ENCODE results near the gene CMTM7. TPM values are rescaled to one million over a fixed set of nuclear protein-coding genes. Genes with fewer than 3 reads are reported as not detected.
A peak's percentile ranks its signal among the peaks of the same experiment; 100 is the strongest.
"Not testable (repeated sequence)": the region's sequence is repeated elsewhere in the genome, so short reads cannot be mapped to it uniquely, and the experiment has no call there.

The CMTM7 gene
- total and polyA plus RNA-seq, 5 experiments from 2014 or later: 46.4 to 122 (median 67.4) TPM

DNA sequence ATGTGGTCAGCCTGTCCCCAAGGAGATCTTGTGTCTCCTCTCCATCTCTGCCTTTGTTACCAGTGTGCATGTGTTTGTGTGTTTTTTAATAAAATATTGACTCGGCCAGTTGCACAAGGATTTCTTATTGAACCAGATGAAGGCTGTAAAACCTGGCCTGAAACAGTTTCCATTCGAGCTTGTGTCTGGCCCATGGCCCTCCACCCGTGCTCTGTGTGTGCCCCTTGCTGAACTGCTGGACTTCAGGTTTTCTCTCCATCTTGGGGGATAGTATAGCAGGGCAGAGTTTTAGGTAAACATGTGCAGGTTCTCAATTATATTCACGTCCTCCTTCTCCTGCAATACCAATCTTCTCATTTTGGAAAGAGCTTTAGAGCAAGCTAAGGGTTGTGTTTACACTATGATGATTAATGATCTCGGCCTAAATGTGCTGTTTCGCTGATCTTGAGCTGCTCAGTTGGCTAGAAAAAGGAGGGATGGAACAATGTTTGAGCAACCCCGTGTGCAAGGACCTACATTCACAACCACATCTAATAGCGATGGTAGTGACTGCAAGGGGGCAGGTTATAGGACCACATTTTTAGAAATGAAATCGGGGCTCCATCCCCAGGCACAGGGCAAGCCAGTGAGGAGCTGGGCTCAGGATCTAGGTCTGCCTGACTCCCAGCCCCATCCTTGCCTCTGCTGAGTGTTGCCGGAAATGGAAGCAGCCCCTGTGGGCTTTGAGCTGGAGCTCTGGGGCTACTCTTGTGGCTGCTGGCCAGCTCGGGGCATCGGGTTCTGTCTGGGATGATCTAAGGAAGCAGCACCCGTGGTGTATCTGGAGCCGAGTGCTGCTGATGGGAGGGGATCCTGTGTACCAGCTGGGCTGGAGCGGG, 63.3 kb downstream of the CMTM7 start:
- ATAC-seq (no peak), DNase-seq (peak in 1 of 10 donors; percentile 6)
- Mint-ChIP-seq H3K9me3 (peaks cover 0 to 3% (median 0%) of the 10 kb centered on the region in 9 donors), H3K27me3 (no peaks in the 10 kb centered on the region), H3K4me1 (peaks cover 33 to 59% (median 54%) of the 10 kb centered on the region in 4 donors), H3K36me3 (peaks cover 8 to 42% (median 23%) of the 10 kb centered on the region in 3 donors), H3K4me3 (peak overlapping the region in 6 of 10 donors; percentile 4 to 76 (median 59)), H3K27ac (peak overlapping the region in 1 of 10 donors; percentile 99)
- POLR2A ChIA-PET: interaction anchor here (0.6 to 16.1 kb wide), 9 partner anchors 9 to 654 kb away, joined by 3 to 353 read pairs (median 5); partner anchors contain the start of gene CMTM7

DNA sequence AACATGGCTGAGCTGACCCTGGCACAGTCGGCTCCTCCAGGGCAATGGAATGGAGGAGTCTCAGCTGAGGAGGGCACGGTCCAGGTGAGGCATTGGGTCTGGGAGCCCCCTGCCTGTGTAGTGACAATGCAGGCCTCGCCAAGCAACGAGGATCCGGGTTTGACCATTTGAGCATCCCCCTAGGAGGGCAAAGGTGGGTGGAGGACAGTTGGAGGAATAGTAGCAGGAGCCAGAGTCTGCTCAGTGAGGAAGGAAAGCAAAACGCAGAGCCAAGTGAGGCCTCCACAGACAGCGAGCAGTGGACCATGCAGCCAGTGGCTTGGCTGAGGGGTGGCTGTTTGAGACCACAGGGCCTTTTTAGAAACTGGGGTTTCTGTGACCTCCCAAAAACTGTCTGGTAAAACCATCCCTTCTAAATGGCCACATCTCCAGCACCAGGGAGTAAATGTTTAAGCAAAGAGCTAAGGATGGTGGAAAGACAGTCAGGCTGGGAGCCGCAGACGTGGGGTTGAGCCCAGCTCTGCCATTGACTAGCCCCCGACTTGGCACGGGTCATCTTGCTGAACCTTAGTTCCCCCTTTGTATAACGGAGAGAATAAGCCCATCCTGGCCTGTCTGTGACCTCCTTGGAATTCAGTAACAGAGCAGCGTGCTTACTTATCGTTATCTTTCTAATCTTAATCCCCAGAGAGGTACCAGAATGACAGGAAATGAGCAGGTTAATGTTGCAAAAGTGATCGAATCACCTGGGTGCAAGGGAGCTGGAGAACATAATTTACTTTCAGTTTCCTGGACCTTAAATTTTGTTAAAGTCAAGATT, 64.2 kb downstream of the CMTM7 start:
- peaks cover 35 to 53% (median 48%) of the 10 kb centered on the region in 4 donors for H3K4me1 Mint-ChIP-seq
- H3K27ac Mint-ChIP-seq: peak overlapping the region in 1 of 10 donors; percentile 99
- H3K36me3 Mint-ChIP-seq: peaks cover 4 to 34% (median 21%) of the 10 kb centered on the region in 3 donors
- POLR2A ChIA-PET: interaction anchor here (0.6 to 16.1 kb wide), 12 partner anchors 10 to 653 kb away, joined by 3 to 353 read pairs (median 6); partner anchors contain the start of gene CMTM7
- no peak for ATAC-seq
- no peaks in the 10 kb centered on the region for H3K27me3 Mint-ChIP-seq
- peak overlapping the region; percentile 22 to 76 (median 64) for H3K4me3 Mint-ChIP-seq
- peaks cover 0 to 3% (median 0%) of the 10 kb centered on the region in 9 donors for H3K9me3 Mint-ChIP-seq
- DNase-seq: peak in 4 of 10 donors; percentile 8 to 56 (median 41)

DNA sequence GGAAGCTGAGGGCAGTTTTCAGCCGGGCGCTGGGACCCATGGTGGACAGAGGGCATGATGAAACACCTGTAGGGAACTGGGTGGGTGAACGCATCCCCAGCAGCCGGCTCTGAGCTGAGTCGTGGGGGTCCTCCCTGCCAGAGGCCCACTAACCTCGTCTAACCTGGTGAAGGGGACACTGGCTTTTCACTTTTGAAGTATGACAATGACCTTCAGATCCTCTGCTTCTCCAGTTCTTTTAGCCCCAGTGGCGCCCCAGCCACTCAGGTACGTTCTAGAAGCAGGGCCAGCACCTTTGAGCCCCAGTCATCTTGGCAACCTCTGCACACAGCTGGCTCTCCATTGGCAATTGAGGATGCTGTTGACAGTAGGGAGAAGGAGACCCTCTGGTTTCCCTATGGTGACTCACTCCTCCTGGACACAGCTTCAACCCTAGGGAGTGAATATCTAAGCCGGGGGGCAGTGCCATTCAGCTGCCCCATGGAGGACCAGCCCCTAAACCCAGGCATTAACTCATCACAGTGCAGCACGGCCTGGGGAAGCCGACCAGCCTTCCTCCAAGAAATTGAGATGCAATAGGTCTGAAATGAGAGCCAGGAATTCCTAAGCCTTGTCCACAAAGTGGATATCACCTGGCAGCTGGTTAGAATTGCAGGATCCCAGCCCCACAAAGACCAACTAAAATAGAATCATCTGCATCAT, 64.9 kb downstream of the CMTM7 start:
- DNase-seq (peak in 1 of 10 donors; percentile 15), ATAC-seq (no peak)
- Mint-ChIP-seq H3K9me3 (peaks cover 0 to 3% (median 0%) of the 10 kb centered on the region in 9 donors), H3K4me3 (peak overlapping the region; percentile 22 to 82 (median 64)), H3K4me1 (peaks cover 35 to 52% (median 47%) of the 10 kb centered on the region in 4 donors), H3K27ac (peak overlapping the region in 1 of 10 donors; percentile 99), H3K27me3 (no peaks in the 10 kb centered on the region), H3K36me3 (peaks cover 4 to 32% (median 21%) of the 10 kb centered on the region in 3 donors)
- POLR2A ChIA-PET: interaction anchor here (0.7 to 16.1 kb wide), 11 partner anchors 8 to 85 kb away, joined by 3 to 353 read pairs (median 8); partner anchors contain the start of gene CMTM7

DNA sequence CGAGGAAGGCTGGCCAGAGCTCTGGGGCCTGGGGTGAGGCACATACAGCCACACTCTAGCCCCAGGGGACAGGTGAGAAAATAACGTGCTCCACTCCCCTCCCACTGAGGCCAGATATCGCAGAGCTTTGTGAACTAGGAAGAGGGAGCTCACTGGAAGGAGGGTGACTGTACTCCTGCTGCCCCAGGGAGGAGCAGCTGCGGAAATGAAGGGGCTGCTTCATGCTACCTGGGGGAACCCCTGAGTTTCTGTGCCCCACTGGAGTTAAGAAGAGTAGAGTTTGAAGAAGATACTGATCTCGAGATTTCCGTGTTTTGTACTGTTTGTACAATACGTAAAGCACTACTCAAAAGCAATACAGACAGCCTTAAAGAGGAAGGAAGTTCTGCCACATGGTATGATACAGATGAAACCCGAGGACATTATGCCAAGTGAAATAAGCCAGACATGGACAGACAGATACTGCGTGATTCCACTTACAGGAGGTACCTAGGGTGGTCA, 66.4 kb downstream of the CMTM7 start:
- POLR2A ChIA-PET: interaction anchor here (0.6 to 16.1 kb wide), 15 partner anchors 10 to 1821 kb away, joined by 3 to 353 read pairs (median 6); partner anchors contain the start of gene CMTM7
- DNase-seq (peak; percentile 53 to 92 (median 82)), ATAC-seq (peak; percentile 65 to 74)
- peak overlapping the region; percentile 64 to 91 (median 84) for H3K4me3 Mint-ChIP-seq
- peaks cover 0 to 3% (median 0%) of the 10 kb centered on the region in 9 donors for H3K9me3 Mint-ChIP-seq
- peak overlapping the region in 1 of 10 donors; percentile 99 for H3K27ac Mint-ChIP-seq
- H3K27me3 Mint-ChIP-seq: no peaks in the 10 kb centered on the region
- peaks cover 35 to 50% (median 46%) of the 10 kb centered on the region in 4 donors for H3K4me1 Mint-ChIP-seq
- H3K36me3 Mint-ChIP-seq: peaks cover 4 to 23% (median 13%) of the 10 kb centered on the region in 3 donors

DNA sequence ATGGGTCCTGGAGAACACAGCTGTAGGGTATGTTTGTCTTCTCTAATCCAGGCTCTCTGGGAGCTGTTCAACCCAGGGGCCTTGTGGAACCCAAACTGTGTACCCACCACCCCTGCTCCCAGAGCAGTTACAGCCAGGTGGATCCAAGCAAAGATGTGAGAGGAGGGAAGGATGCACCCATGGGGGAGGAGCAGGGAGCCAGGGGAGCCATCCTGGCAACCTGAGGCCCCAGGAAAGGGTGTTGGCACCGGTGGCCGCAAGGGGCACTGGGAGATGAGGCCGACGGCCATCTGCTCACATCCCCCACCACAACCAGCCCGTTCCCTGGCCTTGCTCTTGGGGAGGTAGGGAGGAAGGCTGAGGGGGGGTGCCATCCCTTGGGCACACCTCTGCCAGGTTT, 67.8 kb downstream of the CMTM7 start:
- POLR2A ChIA-PET: interaction anchor here (0.6 to 16.1 kb wide), 11 partner anchors 8 to 88 kb away, joined by 3 to 353 read pairs (median 19); partner anchors contain the start of genes CMTM6 and CMTM7
- peaks cover 0 to 3% (median 0%) of the 10 kb centered on the region in 9 donors for H3K9me3 Mint-ChIP-seq
- no peak for DNase-seq
- H3K36me3 Mint-ChIP-seq: peaks cover 4 to 9% (median 8%) of the 10 kb centered on the region in 3 donors
- no peaks in the 10 kb centered on the region for H3K27me3 Mint-ChIP-seq
- peaks cover 33 to 45% (median 39%) of the 10 kb centered on the region in 4 donors for H3K4me1 Mint-ChIP-seq
- no peak for ATAC-seq
- H3K27ac Mint-ChIP-seq: no peak overlapping the region
- peak overlapping the region in 6 of 10 donors; percentile 15 to 87 (median 66) for H3K4me3 Mint-ChIP-seq

DNA sequence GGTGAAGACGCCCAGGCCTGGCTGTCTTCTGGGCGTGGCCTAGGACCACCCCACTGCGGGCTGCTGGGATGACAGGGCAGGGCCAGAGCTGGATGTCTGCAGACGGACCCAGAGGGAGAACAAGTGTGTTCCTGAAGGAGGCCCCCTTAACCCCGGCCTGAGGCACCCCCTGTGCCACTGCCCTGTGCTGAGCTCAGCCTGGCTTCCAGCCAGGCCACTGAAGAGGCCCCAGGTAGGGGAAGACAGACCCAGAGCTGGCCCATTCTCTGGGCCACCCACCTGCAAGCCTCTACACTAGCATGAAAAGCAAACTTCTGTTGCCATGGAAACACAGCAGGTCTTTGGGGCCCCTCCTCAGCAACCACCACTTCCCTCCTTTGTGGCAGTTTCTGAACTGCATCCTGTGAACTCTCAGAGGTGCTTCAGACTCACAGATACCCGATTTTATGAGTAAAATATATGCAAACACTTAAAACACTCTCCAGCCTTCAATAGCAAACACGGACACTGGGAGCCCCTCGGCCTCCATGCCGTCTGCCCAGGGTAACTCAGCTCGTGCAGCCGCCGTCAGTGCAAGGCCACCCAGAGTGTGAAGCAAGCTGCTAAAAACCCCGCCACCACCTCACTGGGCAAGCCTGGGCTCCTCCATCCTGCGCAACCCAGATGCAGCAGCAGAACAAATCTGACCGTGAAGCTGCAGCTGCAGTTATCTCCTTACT, 68.5 kb downstream of the CMTM7 start:
- Mint-ChIP-seq H3K4me1 (peaks cover 32 to 42% (median 36%) of the 10 kb centered on the region in 4 donors), H3K36me3 (peaks cover 2 to 5% (median 4%) of the 10 kb centered on the region in 3 donors), H3K27me3 (no peaks in the 10 kb centered on the region), H3K27ac (no peak overlapping the region), H3K4me3 (peak overlapping the region in 4 of 10 donors; percentile 79 to 88 (median 86)), H3K9me3 (peaks cover 0 to 3% (median 0%) of the 10 kb centered on the region in 9 donors)
- ATAC-seq: peak; percentile 71 to 79
- DNase-seq: peak; percentile 57 to 97 (median 88)
- POLR2A ChIA-PET: interaction anchor here (0.7 to 16.1 kb wide), 11 partner anchors 9 to 93 kb away, joined by 3 to 353 read pairs (median 9); partner anchors contain the start of genes CMTM6 and CMTM7

DNA sequence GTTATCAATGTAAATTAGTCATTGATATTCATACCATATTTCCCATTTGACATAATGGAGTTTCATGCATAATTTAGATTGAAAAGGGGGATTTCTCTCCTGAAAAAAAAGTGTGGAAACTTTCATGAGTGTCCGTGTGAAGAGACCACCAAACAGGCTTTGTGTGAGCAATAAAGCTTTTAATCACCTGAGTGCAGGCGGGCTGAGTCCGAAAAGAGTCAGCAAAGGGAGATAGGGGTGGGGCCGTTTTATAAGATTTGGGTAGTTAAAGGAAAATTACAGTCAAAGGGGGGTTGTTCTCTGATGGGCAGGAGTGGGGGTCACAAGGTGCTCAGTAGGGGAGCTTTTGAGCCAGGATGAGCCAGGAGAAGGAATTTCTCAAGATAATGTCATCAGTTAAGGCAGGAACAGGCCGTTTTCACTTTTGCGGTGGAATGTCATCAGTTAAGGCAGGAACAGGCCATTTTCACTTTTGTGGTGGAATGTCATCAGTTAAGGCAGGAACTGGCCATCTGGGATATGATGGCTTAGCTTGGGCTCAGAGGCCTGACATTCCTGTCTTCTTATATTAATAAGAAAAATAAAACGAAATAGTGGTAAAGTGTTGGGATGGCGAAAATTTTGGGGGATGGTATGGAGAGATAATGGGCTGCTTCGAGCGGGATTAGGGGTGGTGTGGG, 69.3 kb downstream of the CMTM7 start:
- H3K36me3 Mint-ChIP-seq, H3K27ac Mint-ChIP-seq, DNase-seq, H3K27me3 Mint-ChIP-seq, H3K9me3 Mint-ChIP-seq, ATAC-seq: not testable (repeated sequence)
- peaks cover 34 to 39% (median 36%) of the 10 kb centered on the region in 4 donors for H3K4me1 Mint-ChIP-seq
- POLR2A ChIA-PET: interaction anchor here (0.7 to 16.1 kb wide), 10 partner anchors 9 to 94 kb away, joined by 3 to 353 read pairs (median 18); partner anchors contain the start of genes CMTM6 and CMTM7
- peak overlapping the region in 4 of 10 donors; percentile 79 to 88 (median 86) for H3K4me3 Mint-ChIP-seq

DNA sequence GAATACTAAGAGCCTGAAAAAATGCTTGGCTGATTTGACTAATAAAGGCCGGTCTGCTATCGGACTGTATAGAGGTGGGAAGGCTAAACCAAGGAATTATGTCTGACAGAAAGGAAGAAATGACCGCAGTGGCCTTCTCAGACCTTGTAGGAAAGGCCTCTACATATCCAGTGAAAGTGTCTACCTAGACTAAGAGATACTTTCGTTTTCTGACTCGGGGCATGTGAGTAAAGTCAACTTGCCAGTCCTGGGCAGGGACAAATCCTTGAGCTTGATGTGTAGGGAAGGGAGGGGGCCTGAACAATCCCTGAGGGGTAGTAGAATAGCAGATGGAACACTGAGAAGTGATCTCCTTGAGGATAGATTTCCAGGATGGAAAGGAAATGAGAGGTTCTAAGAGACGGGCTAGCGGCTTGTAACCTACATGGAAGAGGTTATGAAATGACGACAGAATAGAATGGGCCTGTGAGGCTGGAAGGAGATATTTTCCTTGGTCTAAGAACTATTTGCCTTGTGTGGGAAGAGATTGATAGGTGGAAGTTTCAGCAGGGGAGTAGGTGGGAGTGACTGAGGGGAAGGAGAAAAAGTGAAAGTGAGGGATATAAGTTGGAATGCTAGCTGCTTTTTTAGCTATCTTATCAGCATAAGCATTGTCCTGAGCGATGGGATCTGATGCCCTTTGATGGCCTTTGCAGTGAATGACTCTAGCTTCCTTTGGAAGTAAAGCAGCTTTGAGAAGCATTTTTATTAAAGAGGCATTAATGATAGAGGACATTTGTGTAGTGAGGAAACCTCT, 70.7 kb downstream of the CMTM7 start:
- H3K27ac Mint-ChIP-seq, H3K27me3 Mint-ChIP-seq, H3K36me3 Mint-ChIP-seq, ATAC-seq, H3K4me3 Mint-ChIP-seq, H3K9me3 Mint-ChIP-seq: not testable (repeated sequence)
- DNase-seq: peak in 3 of 10 donors; percentile 31 to 52 (median 31)
- H3K4me1 Mint-ChIP-seq: peaks cover 33 to 37% (median 35%) of the 10 kb centered on the region in 4 donors
- POLR2A ChIA-PET: interaction anchor here (0.7 to 16.1 kb wide), 6 partner anchors 24 to 72 kb away, joined by 3 to 353 read pairs (median 40); partner anchors contain the start of gene CMTM7

DNA sequence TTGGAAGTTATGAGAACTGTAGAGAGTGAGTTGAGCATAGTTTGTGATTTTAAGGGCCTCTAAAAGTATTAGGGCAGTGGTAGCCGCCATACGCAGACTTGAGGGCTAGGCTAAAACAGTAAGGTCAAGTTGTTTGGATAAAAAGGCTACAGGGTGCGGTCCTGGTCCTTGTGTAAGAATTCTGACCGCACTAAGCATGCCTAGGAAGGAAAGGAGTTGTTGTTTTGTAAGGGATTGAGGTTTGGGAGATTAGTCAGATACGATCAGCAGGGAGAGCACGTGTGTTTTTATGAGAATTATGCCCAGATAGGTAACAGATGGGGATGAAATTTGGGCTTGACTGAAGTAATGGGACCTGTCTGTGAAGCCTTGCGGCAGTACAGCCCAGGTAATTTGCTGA, 71.8 kb downstream of the CMTM7 start:
- not testable (repeated sequence) for H3K36me3 Mint-ChIP-seq, H3K27ac Mint-ChIP-seq, H3K27me3 Mint-ChIP-seq, H3K9me3 Mint-ChIP-seq, H3K4me3 Mint-ChIP-seq, ATAC-seq, DNase-seq
- H3K4me1 Mint-ChIP-seq: peaks cover 30 to 33% (median 31%) of the 10 kb centered on the region in 4 donors
- POLR2A ChIA-PET: interaction anchor here (1.3 to 11.7 kb wide), 3 partner anchors 32 to 73 kb away, joined by 4 to 353 read pairs (median 33); partner anchors contain the start of gene CMTM7

Data from naive thymus-derived CD8-positive, alpha-beta T cell (primary cell).